Liver (tissue), 9 donors: Measurements from ENCODE around the gene SETX. TPM values are rescaled to one million over a fixed set of nuclear protein-coding genes. Genes with fewer than 3 reads are reported as not detected.

Experiments used
- DNase-seq: peaks from one replicate; pipeline ENCODE4 v3.0.0-alpha.2; 2017; ENCODE audit warnings: low spot score
- H3K27ac ChIP-seq, 2 donors: one replicate each; pipeline ENCODE4 v1.7.0; 2013; ENCODE audit warnings: inconsistent platforms in 2 of 2, low read length in 2 of 2, control low read depth in 1 of 2, low read depth in 1 of 2, mild to moderate bottlenecking in 1 of 2
- H3K27me3 ChIP-seq, 4 donors: one replicate each; pipeline versions ENCODE4 v1.6.1 to v1.7.0; 2013; ENCODE audit warnings: low read length in 3 of 4, inconsistent platforms in 1 of 4, mild to moderate bottlenecking in 1 of 4, moderate library complexity in 1 of 4; ENCODE audit not compliant: control insufficient read depth in 4 of 4, insufficient read depth in 4 of 4
- H3K36me3 ChIP-seq, 4 donors: one replicate each; pipeline versions ENCODE4 v1.6.1 to v1.7.0; 2013; ENCODE audit warnings: low read length in 3 of 4, mild to moderate bottlenecking in 3 of 4, low read depth in 1 of 4, moderate library complexity in 1 of 4; ENCODE audit not compliant: control insufficient read depth in 4 of 4, insufficient read depth in 3 of 4
- H3K4me1 ChIP-seq, 4 donors: one replicate each; pipeline versions ENCODE4 v1.6.1 to v1.7.0; 2013; ENCODE audit warnings: low read length in 3 of 4, mild to moderate bottlenecking in 3 of 4, moderate library complexity in 1 of 4; ENCODE audit not compliant: control insufficient read depth in 4 of 4, insufficient read depth in 4 of 4
- H3K4me3 ChIP-seq, 3 donors: one replicate each; pipeline versions ENCODE4 v1.6.1 to v1.7.0; 2013; ENCODE audit warnings: low read length in 3 of 3, control low read depth in 1 of 3, low read depth in 1 of 3, mild to moderate bottlenecking in 1 of 3
- H3K9ac ChIP-seq, 2 donors: one replicate each; pipeline ENCODE4 v1.7.0; 2013; ENCODE audit warnings: low read length in 2 of 2, mild to moderate bottlenecking in 2 of 2, moderate library complexity in 2 of 2, control low read depth in 1 of 2, low read depth in 1 of 2
- H3K9me3 ChIP-seq, 4 donors: one replicate each; pipeline versions ENCODE4 v1.6.1 to v1.7.0; 2013; ENCODE audit warnings: low read length in 3 of 4; ENCODE audit not compliant: control insufficient read depth in 4 of 4
- ATF3 ChIP-seq: IDR thresholded peaks from 2 replicates; pipeline ENCODE4 v1.6.1; 2016; ENCODE audit warnings: antibody characterized with exemption
- CTCF ChIP-seq: fragments of 150-350 bp; IDR thresholded peaks from 2 replicates; pipeline ENCODE4 v1.5.1; 2017; ENCODE audit warnings: improper control_type of control experiment, low read depth, low read length; ENCODE audit not compliant: missing input control
- EGR1 ChIP-seq, 2 donors: IDR thresholded peaks; 2 replicates each; pipeline ENCODE4 v1.6.1; 2016 to 2018; ENCODE audit warnings: antibody characterized with exemption in 2 of 2, low read depth in 2 of 2
- FOXA1 ChIP-seq: IDR thresholded peaks from 2 replicates; pipeline ENCODE4 v1.6.1; 2016; ENCODE audit warnings: antibody characterized with exemption
- FOXA2 ChIP-seq: IDR thresholded peaks from 2 replicates; pipeline ENCODE4 v1.6.1; 2016; ENCODE audit warnings: antibody characterized with exemption
- GABPA ChIP-seq, 2 donors: IDR thresholded peaks in 1 of 2; conservative IDR thresholded peaks in 1 of 2; 2 replicates each; pipeline ENCODE4 v1.6.1; 2016; ENCODE audit warnings: antibody characterized with exemption in 2 of 2, mild to moderate bottlenecking in 1 of 2, moderate library complexity in 1 of 2
- HNF4A ChIP-seq, 2 donors: conservative IDR thresholded peaks; 2 replicates each; pipeline ENCODE4 v1.6.1; 2016; ENCODE audit warnings: antibody characterized with exemption in 2 of 2, mild to moderate bottlenecking in 2 of 2
- HNF4G ChIP-seq: IDR thresholded peaks from 2 replicates; pipeline ENCODE4 v1.6.1; 2016; ENCODE audit warnings: antibody characterized with exemption
- JUND ChIP-seq, 2 donors: IDR thresholded peaks; 2 replicates each; pipeline ENCODE4 v1.6.1; 2016; ENCODE audit warnings: antibody characterized with exemption in 2 of 2
- NR2F2 ChIP-seq: IDR thresholded peaks from 2 replicates; pipeline ENCODE4 v1.6.1; 2016; ENCODE audit warnings: antibody characterized with exemption
- RAD21 ChIP-seq, 2 donors: IDR thresholded peaks; 2 replicates each; pipeline ENCODE4 v1.6.1; 2016; ENCODE audit warnings: antibody characterized with exemption in 2 of 2, mild to moderate bottlenecking in 2 of 2
- RXRA ChIP-seq, 2 donors: IDR thresholded peaks; 2 replicates each; pipeline ENCODE4 v1.6.1; 2017 to 2018; ENCODE audit warnings: antibody characterized with exemption in 2 of 2, mild to moderate bottlenecking in 1 of 2
- SP1 ChIP-seq: IDR thresholded peaks from 2 replicates; pipeline ENCODE4 v1.6.1; 2018; ENCODE audit warnings: antibody characterized with exemption, mild to moderate bottlenecking
- TAF1 ChIP-seq: conservative IDR thresholded peaks from 2 replicates; pipeline ENCODE4 v1.6.1; 2016; ENCODE audit warnings: antibody characterized with exemption, mild to moderate bottlenecking
- YY1 ChIP-seq: IDR thresholded peaks from 2 replicates; pipeline ENCODE4 v1.6.1; 2016; ENCODE audit warnings: antibody characterized with exemption, mild to moderate bottlenecking
- ZBTB33 ChIP-seq: IDR thresholded peaks from 2 replicates; pipeline ENCODE4 v1.6.1; 2016; ENCODE audit warnings: antibody characterized with exemption
- WGBS: extraction: QIAGEN DNeasy Blood & Tissue Kit; methylation state at CpG from one replicate; pipeline ENCODE4 v1.1.7; 2013; 5-methylcytosine and 5-hydroxymethylcytosine counted together
- polyA plus RNA-seq, 2 donors: library from polyadenylated mRNA; stranded (reverse) in 1 of 2; unstranded in 1 of 2; fragments of 200-250 nt in 1 of 2; fragments of >200 nt in 1 of 2; fragmentation: Nextera tagmentation in 1 of 2; extraction: Ambion mirVana in 1 of 2; gene quantifications; one replicate each; pipeline versions ENCODE4 v1.2.1 to v1.2.3, GENCODE V29; 2013 to 2015
- total RNA-seq, 2 donors: library from RNA; depleted of rRNA; stranded (reverse); fragments of >200 nt; gene quantifications; one replicate each; pipeline ENCODE4 v1.2.3, GENCODE V29; 2014
- TF ChIP-seq, protein P1 (sequence below): IDR thresholded peaks from 2 replicates; pipeline ENCODE4 v1.6.1; 2016; ENCODE audit warnings: antibody characterized with exemption, mild to moderate bottlenecking
- donor health status: healthy.
- donor health status: healthy.
- donor health status: healthy.
- donor health status: healthy.
- donor health status: healthy.

Gene SETX
- total and polyA plus RNA-seq, 4 donors: 8.6 to 60.2 (median 19.6) TPM

GRCh38 chr9:132237481-132237880 lies 117.3 kb downstream of the SETX start:
- Histone ChIP-seq H3K9me3 (no peaks in the 10 kb centered on the region), H3K27ac (no peak overlapping the region), H3K27me3 (no peaks in the 10 kb centered on the region), H3K4me1 (peaks cover 5 to 16% (median 9%) of the 10 kb centered on the region in 4 donors), H3K36me3 (no peaks in the 10 kb centered on the region), H3K4me3 (no peak overlapping the region), H3K9ac (no peak overlapping the region)
- DNase-seq: no peak
- 66% methylated on average over 9 of the region's 9 CpGs for WGBS
- TF ChIP-seq RAD21 (IDR thresholded peaks at IDR 0.05): no peak
- no peak for TF ChIP-seq NR2F2
- TF ChIP-seq ATF3: no peak
- no peak for TF ChIP-seq GABPA (IDR thresholded peaks at IDR 0.05 in 1 of 2, conservative IDR thresholded peaks at IDR 0.05 in 1 of 2)
- TF ChIP-seq, protein P1, sequence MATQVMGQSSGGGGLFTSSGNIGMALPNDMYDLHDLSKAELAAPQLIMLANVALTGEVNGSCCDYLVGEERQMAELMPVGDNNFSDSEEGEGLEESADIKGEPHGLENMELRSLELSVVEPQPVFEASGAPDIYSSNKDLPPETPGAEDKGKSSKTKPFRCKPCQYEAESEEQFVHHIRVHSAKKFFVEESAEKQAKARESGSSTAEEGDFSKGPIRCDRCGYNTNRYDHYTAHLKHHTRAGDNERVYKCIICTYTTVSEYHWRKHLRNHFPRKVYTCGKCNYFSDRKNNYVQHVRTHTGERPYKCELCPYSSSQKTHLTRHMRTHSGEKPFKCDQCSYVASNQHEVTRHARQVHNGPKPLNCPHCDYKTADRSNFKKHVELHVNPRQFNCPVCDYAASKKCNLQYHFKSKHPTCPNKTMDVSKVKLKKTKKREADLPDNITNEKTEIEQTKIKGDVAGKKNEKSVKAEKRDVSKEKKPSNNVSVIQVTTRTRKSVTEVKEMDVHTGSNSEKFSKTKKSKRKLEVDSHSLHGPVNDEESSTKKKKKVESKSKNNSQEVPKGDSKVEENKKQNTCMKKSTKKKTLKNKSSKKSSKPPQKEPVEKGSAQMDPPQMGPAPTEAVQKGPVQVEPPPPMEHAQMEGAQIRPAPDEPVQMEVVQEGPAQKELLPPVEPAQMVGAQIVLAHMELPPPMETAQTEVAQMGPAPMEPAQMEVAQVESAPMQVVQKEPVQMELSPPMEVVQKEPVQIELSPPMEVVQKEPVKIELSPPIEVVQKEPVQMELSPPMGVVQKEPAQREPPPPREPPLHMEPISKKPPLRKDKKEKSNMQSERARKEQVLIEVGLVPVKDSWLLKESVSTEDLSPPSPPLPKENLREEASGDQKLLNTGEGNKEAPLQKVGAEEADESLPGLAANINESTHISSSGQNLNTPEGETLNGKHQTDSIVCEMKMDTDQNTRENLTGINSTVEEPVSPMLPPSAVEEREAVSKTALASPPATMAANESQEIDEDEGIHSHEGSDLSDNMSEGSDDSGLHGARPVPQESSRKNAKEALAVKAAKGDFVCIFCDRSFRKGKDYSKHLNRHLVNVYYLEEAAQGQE: no peak
- no peak for TF ChIP-seq TAF1
- no peak for TF ChIP-seq ZBTB33
- TF ChIP-seq HNF4G: no peak
- no peak for TF ChIP-seq JUND (IDR thresholded peaks at IDR 0.05)
- no peak for TF ChIP-seq SP1
- TF ChIP-seq FOXA2: no peak
- TF ChIP-seq RXRA (IDR thresholded peaks at IDR 0.05): no peak

GRCh38 chr9:132236662-132237311 lies 118.0 kb downstream of the SETX start:
- 44% methylated on average over 18 of the region's 18 CpGs for WGBS
- DNase-seq: no peak
- Histone ChIP-seq H3K27ac (no peak overlapping the region), H3K9ac (no peak overlapping the region), H3K4me1 (peaks cover 5 to 9% (median 5%) of the 10 kb centered on the region in 4 donors), H3K36me3 (no peaks in the 10 kb centered on the region), H3K27me3 (peaks cover 0 to 2% (median 0%) of the 10 kb centered on the region in 4 donors), H3K4me3 (no peak overlapping the region), H3K9me3 (no peaks in the 10 kb centered on the region)
- no peak for TF ChIP-seq FOXA2
- TF ChIP-seq RXRA (IDR thresholded peaks at IDR 0.05): no peak
- TF ChIP-seq NR2F2: no peak
- no peak for TF ChIP-seq ATF3
- TF ChIP-seq GABPA (IDR thresholded peaks at IDR 0.05 in 1 of 2, conservative IDR thresholded peaks at IDR 0.05 in 1 of 2): no peak
- TF ChIP-seq SP1: no peak
- TF ChIP-seq TAF1: no peak
- no peak for TF ChIP-seq CTCF
- TF ChIP-seq FOXA1: no peak
- no peak for TF ChIP-seq JUND (IDR thresholded peaks at IDR 0.05)
- TF ChIP-seq HNF4A (conservative IDR thresholded peaks at IDR 0.05): no peak
- no peak for TF ChIP-seq HNF4G
- no peak for TF ChIP-seq EGR1 (IDR thresholded peaks at IDR 0.05; ENCODE audit: low read depth in 2 of 2)
- TF ChIP-seq YY1: no peak
- no peak for TF ChIP-seq RAD21 (IDR thresholded peaks at IDR 0.05)
- no peak for TF ChIP-seq ZBTB33
